ENCODE data around the gene FGF5.

- TF ChIP-seq POLR2A (IDR thresholded peaks at IDR 0.05) (no peak), CTCF (IDR thresholded peaks at IDR 0.05) (no peak)
Measured at GRCh38 chr4:80333121-80333520, 66.7 kb downstream of the FGF5 start.
